Mesothelial cell of epicardium (in vitro differentiated cells): ENCODE results near the gene ZBTB44. TPM values are rescaled to one million over a fixed set of nuclear protein-coding genes. Genes with fewer than 3 reads are reported as not detected.
"Not testable (repeated sequence)": the region's sequence is repeated elsewhere in the genome, so short reads cannot be mapped to it uniquely, and the experiment has no call there.

Experiments
- DNase-seq, 2 experiments: peaks; one replicate each; pipeline ENCODE4 v3.0.0; 2021; ENCODE audit warnings: low spot score in 2 of 2; ENCODE audit not compliant: unreplicated experiment in 2 of 2
- H3K27ac Mint-ChIP-seq: 2 replicates; pipeline ENCODE4 v1.8.0; 2021; ENCODE audit warnings: mixed read lengths
- H3K27me3 Mint-ChIP-seq: 2 replicates; pipeline ENCODE4 v1.8.0; 2021; ENCODE audit warnings: low read depth, mixed read lengths
- H3K36me3 Mint-ChIP-seq: 2 replicates; pipeline ENCODE4 v1.8.0; 2021; ENCODE audit warnings: mixed read lengths
- H3K4me1 Mint-ChIP-seq: 2 replicates; pipeline ENCODE4 v1.8.0; 2021; ENCODE audit warnings: mixed read lengths
- H3K4me3 Mint-ChIP-seq: 2 replicates; pipeline ENCODE4 v1.8.0; 2021; ENCODE audit warnings: mild to moderate bottlenecking, moderate library complexity, mixed read lengths
- H3K9me3 Mint-ChIP-seq: 2 replicates; pipeline ENCODE4 v1.8.0; 2021; ENCODE audit warnings: mixed read lengths
- CTCF ChIP-seq: fragments of 200-600 bp; sonication (generic); IDR thresholded peaks from one replicate; pipeline ENCODE4 v1.5.0; 2021; ENCODE audit warnings: antibody characterized with exemption; ENCODE audit not compliant: unreplicated experiment
- total RNA-seq: library from RNA; stranded (reverse); gene quantifications from 3 replicates; pipeline ENCODE4 v1.2.1, GENCODE V29; 2021

The ZBTB44 gene
- total RNA-seq, 1 donor from 2014 or later: 58.8 TPM

GRCh38 chr11:130295657-130296056 is 19.1 kb downstream of the ZBTB44 start:
- Mint-ChIP-seq H3K27me3 (no peaks in the 10 kb centered on the region), H3K27ac (no peak overlapping the region), H3K4me1 (peaks cover 6% of the 10 kb centered on the region), H3K36me3 (peaks cover 20% of the 10 kb centered on the region), H3K9me3 (peaks cover 3% of the 10 kb centered on the region), H3K4me3 (no peak overlapping the region)
- DNase-seq: no peak
- no peak for TF ChIP-seq CTCF

- Mint-ChIP-seq H3K36me3 (peaks cover 42% of the 10 kb centered on the region), H3K9me3 (peaks cover 42% of the 10 kb centered on the region), H3K4me1 (no peaks in the 10 kb centered on the region), H3K27me3 (no peaks in the 10 kb centered on the region), H3K4me3 (no peak overlapping the region), H3K27ac (no peak overlapping the region)
- DNase-seq: no peak
- TF ChIP-seq CTCF: no peak
Observed at GRCh38 chr11:130282111-130282510, 32.6 kb downstream of the ZBTB44 start.

- DNase-seq, H3K4me3 Mint-ChIP-seq, H3K27ac Mint-ChIP-seq, H3K4me1 Mint-ChIP-seq, H3K27me3 Mint-ChIP-seq: not testable (repeated sequence)
- Mint-ChIP-seq H3K36me3 (peaks cover 44% of the 10 kb centered on the region), H3K9me3 (peaks cover 48% of the 10 kb centered on the region)
Observed at GRCh38 chr11:130281341-130281740, 33.4 kb downstream of the ZBTB44 start.

GRCh38 chr11:130279989-130280388 is 34.7 kb downstream of the ZBTB44 start:
- DNase-seq: no peak
- Mint-ChIP-seq H3K36me3 (peaks cover 44% of the 10 kb centered on the region), H3K4me3 (no peak overlapping the region), H3K9me3 (peaks cover 48% of the 10 kb centered on the region), H3K4me1 (no peaks in the 10 kb centered on the region), H3K27me3 (no peaks in the 10 kb centered on the region), H3K27ac (no peak overlapping the region)
- no peak for TF ChIP-seq CTCF

- no peak for DNase-seq
- H3K27ac Mint-ChIP-seq: no peak overlapping the region
- H3K9me3 Mint-ChIP-seq: peaks cover 48% of the 10 kb centered on the region
- no peaks in the 10 kb centered on the region for H3K27me3 Mint-ChIP-seq
- H3K4me3 Mint-ChIP-seq: no peak overlapping the region
- no peak for TF ChIP-seq CTCF
- no peaks in the 10 kb centered on the region for H3K4me1 Mint-ChIP-seq
- H3K36me3 Mint-ChIP-seq: peaks cover 47% of the 10 kb centered on the region
Observed at GRCh38 chr11:130278745-130279144, 36.0 kb downstream of the ZBTB44 start.

- Mint-ChIP-seq H3K4me3 (no peak overlapping the region), H3K9me3 (peaks cover 48% of the 10 kb centered on the region), H3K36me3 (peaks cover 47% of the 10 kb centered on the region), H3K27me3 (no peaks in the 10 kb centered on the region), H3K27ac (no peak overlapping the region), H3K4me1 (no peaks in the 10 kb centered on the region)
- no peak for DNase-seq
- no peak for TF ChIP-seq CTCF
Observed at GRCh38 chr11:130278151-130278550, 36.6 kb downstream of the ZBTB44 start.
